Naive thymus-derived CD4-positive, alpha-beta T cell (primary cell): ENCODE measurements around the gene NAIF1. TPM values are rescaled to one million over a fixed set of nuclear protein-coding genes. Genes with fewer than 3 reads are reported as not detected.
A peak's percentile ranks its signal among the peaks of the same experiment; 100 is the strongest.

Source experiments
- ATAC-seq: fragments of 150-1000 bp; cut with Tn5 transposase; 2 replicates; pipeline ENCODE4 v1.10.0; 2021; ENCODE audit warnings: mild to moderate bottlenecking, moderate library complexity
- CTCF ChIA-PET: fragments of 350-600 bp; sonication (Branson Sonifier 250); formaldehyde crosslinking; loops from one replicate; lab custom pipeline; 2021; ENCODE audit warnings: antibody characterized with exemption; lab: Charles Lee
- POLR2A ChIA-PET: fragments of 350-600 bp; sonication (Branson Sonifier 250); formaldehyde crosslinking; loops from one replicate; lab custom pipeline; 2021; ENCODE audit warnings: antibody characterized with exemption, inconsistent platforms; lab: Charles Lee
- DNase-seq, 9 donors: peaks; one replicate each; pipeline versions ENCODE4 v3.0.0 to v3.0.0-alpha.2; 2020 to 2022; ENCODE audit warnings: mixed read lengths in 1 of 9
- H3K27ac ChIP-seq: one replicate; pipeline ENCODE4 v1.7.0; 2013; ENCODE audit warnings: mild to moderate bottlenecking, low read depth, low read length, moderate library complexity
- H3K27me3 ChIP-seq, 2 donors: one replicate each; pipeline ENCODE4 v1.7.0; 2013; ENCODE audit warnings: low read length in 2 of 2, mild to moderate bottlenecking in 2 of 2, moderate library complexity in 2 of 2; ENCODE audit not compliant: control insufficient read depth in 2 of 2, insufficient read depth in 2 of 2
- H3K36me3 ChIP-seq, 3 experiments: 1 replicate in 2 of 3; 2 replicates in 1 of 3; pipeline ENCODE4 v1.7.0; 2013; ENCODE audit warnings: low read length in 3 of 3, mild to moderate bottlenecking in 3 of 3, moderate library complexity in 1 of 3; ENCODE audit not compliant: insufficient read depth in 3 of 3, control insufficient read depth in 2 of 3
- H3K4me1 ChIP-seq, 2 donors: one replicate each; pipeline ENCODE4 v1.7.0; 2013; ENCODE audit warnings: low read length in 2 of 2, mild to moderate bottlenecking in 2 of 2, moderate library complexity in 1 of 2; ENCODE audit not compliant: control insufficient read depth in 2 of 2, insufficient read depth in 2 of 2
- H3K4me3 ChIP-seq: 2 replicates; pipeline ENCODE4 v1.7.0; 2013; ENCODE audit warnings: mild to moderate bottlenecking, low read length
- H3K9me3 ChIP-seq, 3 experiments: 1 replicate in 2 of 3; 2 replicates in 1 of 3; pipeline ENCODE4 v1.7.0; 2013; ENCODE audit warnings: low read length in 3 of 3; ENCODE audit not compliant: control insufficient read depth in 2 of 3
- H3K27ac Mint-ChIP-seq, 9 donors: one replicate each; pipeline ENCODE4 v1.8.0; 2020 to 2022; ENCODE audit warnings: mixed read lengths in 9 of 9, mild to moderate bottlenecking in 8 of 9, moderate library complexity in 5 of 9, inconsistent platforms in 2 of 9
- H3K27me3 Mint-ChIP-seq, 5 donors: one replicate each; pipeline ENCODE4 v1.8.0; 2021 to 2022; ENCODE audit warnings: mixed read lengths in 5 of 5, mild to moderate bottlenecking in 1 of 5
- H3K36me3 Mint-ChIP-seq, 5 donors: one replicate each; pipeline ENCODE4 v1.8.0; 2020 to 2022; ENCODE audit warnings: mixed read lengths in 5 of 5, mild to moderate bottlenecking in 3 of 5, inconsistent platforms in 1 of 5
- H3K4me1 Mint-ChIP-seq, 7 donors: one replicate each; pipeline ENCODE4 v1.8.0; 2020 to 2022; ENCODE audit warnings: mixed read lengths in 7 of 7, mild to moderate bottlenecking in 3 of 7, inconsistent platforms in 1 of 7
- H3K4me3 Mint-ChIP-seq, 10 donors: one replicate each; pipeline ENCODE4 v1.8.0; 2020 to 2022; ENCODE audit warnings: mild to moderate bottlenecking in 10 of 10, mixed read lengths in 10 of 10, moderate library complexity in 6 of 10, inconsistent platforms in 2 of 10
- H3K9me3 Mint-ChIP-seq, 11 donors: one replicate each; pipeline ENCODE4 v1.8.0; 2020 to 2022; ENCODE audit warnings: mixed read lengths in 11 of 11, mild to moderate bottlenecking in 4 of 11, inconsistent platforms in 1 of 11, moderate library complexity in 1 of 11
- intact Hi-C, 2 donors: fragments of 100-400 bp; cut with micrococcal nuclease; formaldehyde crosslinking; loops; one replicate each; pipeline ENCODE4 v1.15.1; 2023
- polyA plus RNA-seq, 2 donors: library from polyadenylated mRNA; unstranded; fragments of 300-500 nt; fragmentation: Illumina TruSeq; gene quantifications; one replicate each; pipeline ENCODE4 v1.2.3, GENCODE V29; 2021
- total RNA-seq, 6 experiments: library from RNA in 5 of 6; stranded (reverse) in 5 of 6; gene quantifications; 1 replicate in 5 of 6; 2 replicates in 1 of 6; pipeline ENCODE4 v1.2.3 and lab custom pipeline; 2021 to 2026

Gene NAIF1
- total and polyA plus RNA-seq, 7 experiments from 2014 or later = 8.6 to 14.8 (median 11.8) TPM

DNA sequence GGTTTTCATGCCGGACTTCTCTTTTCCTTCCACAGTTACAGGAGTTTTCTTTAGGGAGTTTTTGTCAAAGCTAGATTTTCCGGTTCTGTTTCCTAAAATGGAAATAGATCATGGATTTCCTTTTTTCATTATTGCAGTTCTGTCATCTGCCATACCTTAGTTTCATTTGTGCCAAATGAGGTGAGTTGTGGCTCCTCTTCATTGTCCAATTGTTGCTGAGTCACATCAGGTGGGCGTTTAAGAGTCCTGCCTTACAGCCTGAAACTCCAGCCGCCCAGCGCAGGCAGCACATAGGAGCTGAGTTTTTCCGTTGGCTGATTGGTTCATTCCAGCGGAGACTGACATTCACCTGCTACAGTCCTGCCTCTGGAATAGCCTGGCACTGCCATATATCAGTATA lies 15.0 kb upstream of the NAIF1 start:
- H3K27me3 ChIP-seq = no peaks in the 10 kb centered on the region
- H3K4me1 ChIP-seq = peaks cover 0 to 8% of the 10 kb centered on the region in 2 donors
- peak overlapping the region in 1 of 10 donors; percentile 4 for H3K4me3 Mint-ChIP-seq
- H3K4me3 ChIP-seq = no peak overlapping the region
- H3K9me3 Mint-ChIP-seq = peaks cover 0 to 1% (median 0%) of the 10 kb centered on the region in 11 donors
- DNase-seq = no peak
- no peak for ATAC-seq
- ChIA-PET CTCF (no interaction called here), POLR2A (interaction anchor here (0.7 to 2.9 kb wide), 2 partner anchors 10 to 22 kb away, joined by 3 to 12 read pairs; no protein-coding TSS in a partner anchor)
- H3K4me1 Mint-ChIP-seq = peaks cover 31 to 53% (median 48%) of the 10 kb centered on the region in 7 donors
- H3K36me3 ChIP-seq = no peaks in the 10 kb centered on the region
- intact Hi-C loops = no loop called here
- H3K9me3 ChIP-seq = no peaks in the 10 kb centered on the region
- H3K27me3 Mint-ChIP-seq = no peaks in the 10 kb centered on the region
- H3K27ac Mint-ChIP-seq = peak overlapping the region in 8 of 9 donors; percentile 26 to 79 (median 50)
- peak overlapping the region; percentile 10 for H3K27ac ChIP-seq
- peaks cover 0 to 25% (median 8%) of the 10 kb centered on the region in 5 donors for H3K36me3 Mint-ChIP-seq

DNA sequence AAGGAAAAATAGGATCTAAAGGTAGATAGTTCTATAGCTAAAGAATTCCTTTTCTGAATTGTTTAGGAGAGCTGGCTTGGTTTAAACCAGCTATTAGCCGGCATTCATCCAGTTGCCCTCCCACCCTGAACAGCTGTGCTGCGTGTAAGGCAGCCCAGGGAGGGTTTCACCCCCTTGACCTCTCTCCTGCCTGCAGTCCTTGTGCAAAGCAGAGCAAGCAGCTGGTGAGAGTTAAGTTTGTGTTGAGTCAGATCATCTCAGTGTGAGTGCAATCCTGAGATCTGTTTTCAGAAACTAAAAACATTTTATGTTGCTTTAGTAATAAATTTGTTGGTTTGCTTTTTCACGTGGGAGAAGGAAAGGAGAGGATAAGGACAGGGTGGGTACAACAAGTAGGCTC lies 13.9 kb upstream of the NAIF1 start:
- Mint-ChIP-seq H3K4me3 (no peak overlapping the region), H3K27me3 (no peaks in the 10 kb centered on the region), H3K36me3 (peaks cover 0 to 29% (median 10%) of the 10 kb centered on the region in 5 donors), H3K4me1 (peaks cover 35 to 57% (median 53%) of the 10 kb centered on the region in 7 donors), H3K27ac (peak overlapping the region in 7 of 9 donors; percentile 36 to 79 (median 71)), H3K9me3 (peaks cover 0 to 1% (median 0%) of the 10 kb centered on the region in 11 donors)
- Histone ChIP-seq H3K4me3 (no peak overlapping the region), H3K27ac (no peak overlapping the region), H3K36me3 (peaks cover 0 to 4% (median 0%) of the 10 kb centered on the region in 3 experiments), H3K4me1 (peaks cover 0 to 8% of the 10 kb centered on the region in 2 donors), H3K9me3 (no peaks in the 10 kb centered on the region), H3K27me3 (no peaks in the 10 kb centered on the region)
- no peak for DNase-seq
- intact Hi-C loops = no loop called here
- CTCF ChIA-PET = interaction anchor here (0.7 to 1.3 kb wide), 5 partner anchors 19 to 104 kb away, joined by 3 to 4 read pairs (median 3); no protein-coding TSS in a partner anchor
- no peak for ATAC-seq
- POLR2A ChIA-PET = interaction anchor here (0.9 to 6.1 kb wide), 3 partner anchors 9 to 47 kb away, joined by 3 to 26 read pairs (median 12); partner anchors contain the start of genes NAIF1 and SLC25A25

DNA sequence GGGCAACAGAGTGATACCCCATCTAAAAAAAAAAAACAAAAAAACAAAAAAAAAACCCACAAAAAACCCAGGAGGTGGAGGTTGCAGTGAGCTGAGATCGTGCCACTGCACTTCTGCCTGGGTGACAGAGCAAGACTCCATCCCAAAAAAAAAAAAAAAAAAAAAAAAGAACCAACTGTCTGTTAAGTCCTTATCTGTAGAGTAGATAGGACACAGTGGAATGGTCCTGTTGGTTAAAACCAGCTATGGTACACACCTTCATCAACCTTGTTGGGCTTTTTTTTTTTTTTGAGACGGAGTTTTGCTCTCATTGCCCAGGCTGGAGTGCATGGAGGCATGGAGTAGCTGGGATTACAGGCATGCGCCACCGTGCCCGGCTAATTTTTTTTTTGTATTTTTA lies 13.1 kb upstream of the NAIF1 start:
- ATAC-seq (no peak), DNase-seq (no peak)
- Histone ChIP-seq H3K9me3 (no peaks in the 10 kb centered on the region), H3K27me3 (no peaks in the 10 kb centered on the region), H3K36me3 (peaks cover 0 to 4% (median 0%) of the 10 kb centered on the region in 3 experiments), H3K4me1 (peaks cover 0 to 8% of the 10 kb centered on the region in 2 donors), H3K4me3 (no peak overlapping the region), H3K27ac (no peak overlapping the region)
- no peaks in the 10 kb centered on the region for H3K9me3 Mint-ChIP-seq
- H3K4me3 Mint-ChIP-seq = no peak overlapping the region
- peaks cover 33 to 58% (median 51%) of the 10 kb centered on the region in 7 donors for H3K4me1 Mint-ChIP-seq
- no peaks in the 10 kb centered on the region for H3K27me3 Mint-ChIP-seq
- intact Hi-C loops = no loop called here
- H3K36me3 Mint-ChIP-seq = peaks cover 0 to 22% (median 9%) of the 10 kb centered on the region in 5 donors
- H3K27ac Mint-ChIP-seq = peak overlapping the region in 1 of 9 donors; percentile 15
- CTCF ChIA-PET = interaction anchor here (0.7 to 1.3 kb wide), 3 partner anchors 27 to 103 kb away, joined by 3 to 4 read pairs (median 3); no protein-coding TSS in a partner anchor
- POLR2A ChIA-PET = interaction anchor here (0.7 to 6.1 kb wide), 4 partner anchors 13 to 55 kb away, joined by 3 to 26 read pairs (median 4); partner anchors contain the start of genes NAIF1 and SLC25A25

DNA sequence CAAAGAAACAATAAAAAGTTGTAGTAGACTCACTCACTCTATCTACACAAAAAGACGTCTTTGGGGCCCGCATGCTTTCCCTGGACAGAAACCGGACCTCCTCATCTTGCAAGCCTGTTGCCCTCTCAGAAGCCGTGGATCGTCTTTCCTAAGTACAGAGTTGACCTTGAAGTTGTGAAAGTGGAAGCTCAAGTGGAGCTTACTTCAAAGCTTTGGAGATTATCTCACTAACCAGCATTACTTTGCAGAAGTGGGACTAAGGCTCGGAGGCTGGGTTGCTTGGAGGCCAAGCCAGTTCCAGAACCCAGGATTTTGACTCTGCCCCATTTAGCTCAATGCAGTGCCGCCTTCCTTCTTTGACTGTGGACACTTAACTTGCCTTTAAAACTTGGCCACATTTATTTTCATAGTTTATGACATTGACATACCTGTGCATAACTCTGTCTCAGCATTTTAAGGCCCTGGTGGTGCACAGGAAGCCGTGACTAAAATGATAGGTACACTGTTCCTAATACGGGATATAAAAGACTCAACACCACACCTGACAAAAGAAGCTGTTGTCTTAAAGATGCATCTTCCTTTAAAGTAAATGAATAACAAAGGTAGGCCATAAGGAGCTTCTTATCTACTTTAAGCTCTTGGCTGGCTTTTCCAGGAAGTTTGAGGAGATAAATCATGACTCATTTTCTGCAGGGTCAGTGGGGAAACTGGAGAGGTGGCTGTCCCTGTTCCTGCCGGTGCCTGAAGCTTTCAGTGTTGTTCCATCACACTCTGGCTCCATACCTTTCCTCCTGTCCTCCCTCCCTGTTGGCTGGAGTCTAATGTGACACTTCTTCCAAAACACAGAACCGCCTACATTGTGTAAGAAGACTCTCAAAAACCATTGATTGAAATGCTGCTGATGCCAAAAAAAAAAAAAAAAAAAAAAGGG lies 11.6 kb upstream of the NAIF1 start:
- Histone ChIP-seq H3K27ac (peak overlapping the region; percentile 47), H3K4me3 (no peak overlapping the region), H3K36me3 (peaks cover 0 to 4% (median 0%) of the 10 kb centered on the region in 3 experiments), H3K4me1 (peaks cover 4 to 8% of the 10 kb centered on the region in 2 donors), H3K27me3 (no peaks in the 10 kb centered on the region), H3K9me3 (no peaks in the 10 kb centered on the region)
- DNase-seq = no peak
- peaks cover 0 to 14% (median 9%) of the 10 kb centered on the region in 5 donors for H3K36me3 Mint-ChIP-seq
- ATAC-seq = peak; percentile 61
- CTCF ChIA-PET = interaction anchor here (0.6 to 1.9 kb wide), 3 partner anchors 20 to 44 kb away, joined by 3 to 5 read pairs (median 4); no protein-coding TSS in a partner anchor
- peak overlapping the region in 7 of 9 donors; percentile 43 to 80 (median 72) for H3K27ac Mint-ChIP-seq
- peaks cover 26 to 56% (median 44%) of the 10 kb centered on the region in 7 donors for H3K4me1 Mint-ChIP-seq
- no peaks in the 10 kb centered on the region for H3K9me3 Mint-ChIP-seq
- POLR2A ChIA-PET = interaction anchor here (0.6 to 6.1 kb wide), 7 partner anchors 11 to 285 kb away, joined by 3 to 26 read pairs (median 3); partner anchors contain the start of genes NAIF1 and SLC25A25
- H3K27me3 Mint-ChIP-seq = no peaks in the 10 kb centered on the region
- intact Hi-C loops = no loop called here
- H3K4me3 Mint-ChIP-seq = peak overlapping the region in 6 of 10 donors; percentile 13 to 56 (median 31)

DNA sequence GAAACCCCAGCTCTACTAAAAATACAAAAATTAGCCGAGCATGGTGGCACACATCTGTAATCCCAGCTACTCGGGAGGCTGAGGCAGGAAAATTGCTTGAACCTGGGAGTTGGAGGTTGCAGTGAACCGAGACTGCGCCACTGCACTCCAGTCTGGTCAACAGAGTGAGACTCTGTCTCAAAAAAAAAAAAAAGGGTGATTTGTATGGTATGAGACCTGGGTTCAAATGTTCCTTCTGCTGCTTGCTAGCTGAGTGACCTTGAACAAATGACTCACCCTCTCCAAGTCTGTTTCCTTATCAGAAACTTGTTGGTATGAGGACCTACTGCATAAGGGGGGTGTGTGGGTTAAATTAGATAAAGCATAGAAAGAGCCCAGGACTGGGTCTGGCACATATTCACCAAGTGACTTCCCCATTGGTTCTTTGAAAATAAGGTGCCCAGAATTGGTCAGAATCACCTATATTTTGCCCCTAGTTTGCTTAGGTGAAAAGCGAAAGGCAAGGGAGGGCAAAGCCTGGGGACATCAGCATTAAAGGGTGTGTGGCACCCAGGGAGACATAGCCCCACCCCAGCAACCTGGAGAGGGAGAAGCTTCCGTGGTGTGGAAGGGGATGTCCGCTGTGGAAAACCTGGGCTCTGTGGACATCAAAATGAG lies 10.9 kb upstream of the NAIF1 start:
- peak overlapping the region; percentile 18 for H3K27ac ChIP-seq
- H3K9me3 ChIP-seq = no peaks in the 10 kb centered on the region
- DNase-seq (no peak), ATAC-seq (no peak)
- H3K4me1 ChIP-seq = peaks cover 8 to 14% of the 10 kb centered on the region in 2 donors
- CTCF ChIA-PET = interaction anchor here (0.6 to 2.1 kb wide), 3 partner anchors 16 to 44 kb away, joined by 3 to 5 read pairs (median 4); no protein-coding TSS in a partner anchor
- Mint-ChIP-seq H3K9me3 (no peaks in the 10 kb centered on the region), H3K4me1 (peaks cover 26 to 62% (median 50%) of the 10 kb centered on the region in 7 donors), H3K27me3 (no peaks in the 10 kb centered on the region), H3K27ac (peak overlapping the region in 7 of 9 donors; percentile 2 to 80 (median 72)), H3K4me3 (peak overlapping the region in 3 of 10 donors; percentile 13 to 56 (median 20)), H3K36me3 (peaks cover 0 to 14% (median 10%) of the 10 kb centered on the region in 5 donors)
- peaks cover 0 to 4% (median 0%) of the 10 kb centered on the region in 3 experiments for H3K36me3 ChIP-seq
- intact Hi-C loops = no loop called here
- no peak overlapping the region for H3K4me3 ChIP-seq
- POLR2A ChIA-PET = interaction anchor here (1.0 to 6.1 kb wide), 4 partner anchors 11 to 52 kb away, joined by 3 to 26 read pairs (median 4); partner anchors contain the start of genes NAIF1 and SLC25A25
- H3K27me3 ChIP-seq = no peaks in the 10 kb centered on the region
